ENCODE measurements around the gene OTULIN. TPM values are rescaled to one million over a fixed set of nuclear protein-coding genes. Genes with fewer than 3 reads are reported as not detected.

The OTULIN gene
- total and polyA plus RNA-seq, 2 of the 13 experiments (the other 11 are each of a cell fraction or from before 2014, with no cell fraction given), result 7.0 to 34.8 TPM

DNA sequence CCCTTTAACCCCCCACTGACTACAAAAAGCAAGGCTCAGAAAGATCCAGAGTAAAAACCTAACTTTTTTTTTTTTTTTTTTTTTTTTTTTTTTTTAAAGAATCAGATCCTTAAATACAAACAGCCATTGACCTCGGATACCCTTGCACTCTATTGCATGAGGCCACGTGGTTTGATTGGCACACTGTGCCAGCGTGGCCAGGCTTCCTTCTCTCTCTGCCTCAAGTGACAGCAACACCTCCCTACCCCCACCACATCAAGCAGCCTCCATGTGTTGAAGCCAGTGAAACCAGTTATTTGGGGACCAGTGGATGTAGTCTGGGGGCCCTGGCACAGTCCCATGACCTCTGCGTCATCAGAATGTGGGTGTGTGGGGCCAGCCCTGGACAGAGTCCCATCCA lies 71.4 kb downstream of the OTULIN start:
- H3K9ac ChIP-seq (ENCODE audit: insufficient read depth, low read depth, low read length), result no peak overlapping the region
- no peak overlapping the region for H3K4me2 ChIP-seq (ENCODE audit: low read depth, low read length)
- no peak overlapping the region for H2AFZ ChIP-seq (ENCODE audit: low read length)
- no TSS peak for BruUV-seq (replicated peaks)
- H3K79me2 ChIP-seq (ENCODE audit: insufficient read depth, low read length), result no peaks in the 10 kb centered on the region
- no peak overlapping the region for H3K4me3 ChIP-seq (replicated peaks in 1 of 3; ENCODE audit: insufficient read depth in 1 of 3, low read depth in 2 of 3, low read length in 3 of 3)
- no peak overlapping the region for H3K27ac ChIP-seq (ENCODE audit: extremely low read length, insufficient read depth, low read length)
- CTCF ChIA-PET (ENCODE audit: low intra/inter-chr PET ratio, low total read pairs), result no interaction called here
- H3K4me1 ChIP-seq (ENCODE audit: insufficient read depth, low read length), result no peaks in the 10 kb centered on the region
- DNase-seq (ENCODE audit: low spot score) (no peak), FAIRE-seq (no peak), ATAC-seq (no peak)
- POLR2A ChIA-PET, result no interaction called here
- H3K36me3 ChIP-seq (replicated peaks in 1 of 2; ENCODE audit: control insufficient read depth in 1 of 2, insufficient read depth in 2 of 2, low read length in 2 of 2), result peaks cover 0 to 35% of the 10 kb centered on the region in 2 experiments; a peak in 3 of 5 replicates
- intact Hi-C loops (cut with micrococcal nuclease; ENCODE audit: unreplicated experiment) (no loop called here), in situ Hi-C loops (cut with HindIII; ENCODE audit: extremely low pct_ligation_motif_present, low pct_unique_long_range_greater_than_20kb) (no loop called here)
- H3K9me3 ChIP-seq (ENCODE audit: low read length), result no peaks in the 10 kb centered on the region
- no peaks in the 10 kb centered on the region for H4K20me1 ChIP-seq (ENCODE audit: insufficient read depth, low read length)
- no peaks in the 10 kb centered on the region for H3K27me3 ChIP-seq (ENCODE audit: control insufficient read depth in 1 of 2, insufficient read depth in 2 of 2, low read length in 2 of 2)
- 93% methylated on average over 4 of the region's 4 CpGs for WGBS (ENCODE audit: low lambda C conversion rate)
- TF ChIP-seq, protein P1, sequence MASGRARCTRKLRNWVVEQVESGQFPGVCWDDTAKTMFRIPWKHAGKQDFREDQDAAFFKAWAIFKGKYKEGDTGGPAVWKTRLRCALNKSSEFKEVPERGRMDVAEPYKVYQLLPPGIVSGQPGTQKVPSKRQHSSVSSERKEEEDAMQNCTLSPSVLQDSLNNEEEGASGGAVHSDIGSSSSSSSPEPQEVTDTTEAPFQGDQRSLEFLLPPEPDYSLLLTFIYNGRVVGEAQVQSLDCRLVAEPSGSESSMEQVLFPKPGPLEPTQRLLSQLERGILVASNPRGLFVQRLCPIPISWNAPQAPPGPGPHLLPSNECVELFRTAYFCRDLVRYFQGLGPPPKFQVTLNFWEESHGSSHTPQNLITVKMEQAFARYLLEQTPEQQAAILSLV (CRISPR knock-in tag; IDR thresholded peaks at IDR 0.05; ENCODE audit: borderline replicate concordance), result no peak
- TF ChIP-seq RBAK (CRISPR knock-in tag; IDR thresholded peaks at IDR 0.05) (no peak), ZNF333 (CRISPR knock-in tag; IDR thresholded peaks at IDR 0.05; ENCODE audit: borderline replicate concordance) (no peak), THAP11 (CRISPR knock-in tag; IDR thresholded peaks at IDR 0.05) (no peak), RBM22 (optimal IDR thresholded peaks at IDR 0.05; ENCODE audit: low read length) (no peak), RFX3 (CRISPR knock-in tag; IDR thresholded peaks at IDR 0.05) (no peak), STAT5B (CRISPR knock-in tag; IDR thresholded peaks at IDR 0.05) (no peak), KAT8 (CRISPR knock-in tag; IDR thresholded peaks at IDR 0.05) (no peak), ZNF607 (CRISPR knock-in tag; IDR thresholded peaks at IDR 0.05; ENCODE audit: borderline replicate concordance) (no peak), ZNF235 (CRISPR knock-in tag; IDR thresholded peaks at IDR 0.05; ENCODE audit: borderline replicate concordance) (no peak), ZFY (CRISPR knock-in tag; IDR thresholded peaks at IDR 0.05) (no peak), FOSL1 (CRISPR knock-in tag; IDR thresholded peaks at IDR 0.05; ENCODE audit: borderline replicate concordance) (no peak), SNAI1 (CRISPR knock-in tag; IDR thresholded peaks at IDR 0.05; ENCODE audit: borderline replicate concordance) (no peak), ZNF251 (CRISPR knock-in tag; IDR thresholded peaks at IDR 0.05) (no peak), PRPF4 (IDR thresholded peaks at IDR 0.05; ENCODE audit: low read depth, low read length, poor library complexity, severe bottlenecking) (no peak), ZNF207 (IDR thresholded peaks at IDR 0.05; ENCODE audit: borderline replicate concordance) (no peak), ZNF563 (CRISPR knock-in tag; IDR thresholded peaks at IDR 0.05) (no peak), ZIK1 (CRISPR knock-in tag; IDR thresholded peaks at IDR 0.05; ENCODE audit: borderline replicate concordance, low read depth) (no peak)
- TF ChIP-seq, protein P2, sequence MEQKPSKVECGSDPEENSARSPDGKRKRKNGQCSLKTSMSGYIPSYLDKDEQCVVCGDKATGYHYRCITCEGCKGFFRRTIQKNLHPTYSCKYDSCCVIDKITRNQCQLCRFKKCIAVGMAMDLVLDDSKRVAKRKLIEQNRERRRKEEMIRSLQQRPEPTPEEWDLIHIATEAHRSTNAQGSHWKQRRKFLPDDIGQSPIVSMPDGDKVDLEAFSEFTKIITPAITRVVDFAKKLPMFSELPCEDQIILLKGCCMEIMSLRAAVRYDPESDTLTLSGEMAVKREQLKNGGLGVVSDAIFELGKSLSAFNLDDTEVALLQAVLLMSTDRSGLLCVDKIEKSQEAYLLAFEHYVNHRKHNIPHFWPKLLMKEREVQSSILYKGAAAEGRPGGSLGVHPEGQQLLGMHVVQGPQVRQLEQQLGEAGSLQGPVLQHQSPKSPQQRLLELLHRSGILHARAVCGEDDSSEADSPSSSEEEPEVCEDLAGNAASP (CRISPR knock-in tag; IDR thresholded peaks at IDR 0.05; ENCODE audit: borderline replicate concordance), result no peak

All from HepG2 (cell line).